Activated CD4-positive, alpha-beta T cell treated with anti-CD3 and anti-CD28 coated beads, Interleukin-2, Interleukin-6, amounts not matched to agents 100 ng/mL and 50 ng/mL, durations not matched to agents 16 hours and 8 hours (primary cell): ENCODE measurements around the gene SLC35G1.

Source experiments
- DNase-seq: peaks from one replicate; pipeline ENCODE4 v3.0.0-alpha.2; 2020

The SLC35G1 gene

DNA sequence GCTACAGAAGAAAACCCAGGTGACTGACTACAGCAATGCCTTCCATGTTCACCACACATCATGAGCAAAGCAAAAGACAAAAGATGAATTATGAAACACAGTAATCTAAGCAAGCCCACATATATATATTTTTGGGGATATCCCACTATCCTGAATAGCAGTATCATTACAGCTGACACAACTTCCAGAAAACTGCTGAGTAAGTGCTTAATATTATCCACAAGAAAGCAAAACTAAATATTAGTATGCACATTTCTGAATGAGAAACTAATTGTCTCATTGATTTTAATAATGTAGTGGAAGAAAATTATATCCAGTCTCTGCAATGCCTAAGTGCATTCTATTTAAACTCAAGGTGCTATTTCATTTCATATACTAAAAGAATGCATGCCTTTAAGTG, 14.5 kb upstream of the SLC35G1 start:
- no peak for DNase-seq

DNA sequence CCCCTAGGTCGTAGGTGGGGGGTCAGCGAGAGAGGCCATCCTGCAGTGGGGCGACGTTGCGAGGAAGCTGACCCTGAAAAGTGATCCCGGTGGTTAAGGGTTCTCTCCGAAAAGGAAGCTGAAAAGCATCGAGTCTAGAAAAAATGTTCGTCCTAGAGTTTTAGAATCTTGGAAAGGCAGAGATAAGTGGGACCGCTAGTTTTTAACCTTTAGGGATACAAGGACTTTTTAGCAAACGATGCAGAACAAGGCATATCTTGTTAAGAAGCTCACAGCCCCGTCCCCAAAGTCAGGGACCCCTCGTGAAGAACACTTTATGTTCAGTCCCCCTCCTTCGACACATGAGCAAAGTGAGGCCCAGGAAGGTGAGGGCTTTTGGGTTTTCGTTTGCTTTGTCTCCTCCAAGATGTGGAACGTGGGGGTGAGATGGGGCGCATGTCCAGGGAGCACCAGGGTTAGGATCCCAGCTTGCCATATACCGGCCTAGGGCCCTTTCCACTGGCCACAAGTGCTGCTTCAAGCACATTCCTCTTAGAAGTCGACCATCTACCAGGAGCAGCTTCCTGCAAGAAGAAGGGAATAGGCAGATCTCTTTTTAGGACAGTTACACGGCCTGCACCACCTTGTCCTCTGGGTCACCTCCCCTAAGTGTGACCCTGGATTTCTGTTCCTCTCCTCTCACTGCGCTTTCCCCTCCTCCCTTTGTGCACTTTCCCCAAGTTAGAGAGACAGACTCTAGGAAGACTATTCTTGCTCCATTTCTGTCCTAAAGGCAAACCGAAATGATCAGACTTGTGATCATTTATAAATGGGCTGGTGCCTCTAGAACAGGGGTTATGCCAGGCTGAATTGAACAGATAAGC, 969 bp downstream of the SLC35G1 start:
- DNase-seq, result no peak

DNA sequence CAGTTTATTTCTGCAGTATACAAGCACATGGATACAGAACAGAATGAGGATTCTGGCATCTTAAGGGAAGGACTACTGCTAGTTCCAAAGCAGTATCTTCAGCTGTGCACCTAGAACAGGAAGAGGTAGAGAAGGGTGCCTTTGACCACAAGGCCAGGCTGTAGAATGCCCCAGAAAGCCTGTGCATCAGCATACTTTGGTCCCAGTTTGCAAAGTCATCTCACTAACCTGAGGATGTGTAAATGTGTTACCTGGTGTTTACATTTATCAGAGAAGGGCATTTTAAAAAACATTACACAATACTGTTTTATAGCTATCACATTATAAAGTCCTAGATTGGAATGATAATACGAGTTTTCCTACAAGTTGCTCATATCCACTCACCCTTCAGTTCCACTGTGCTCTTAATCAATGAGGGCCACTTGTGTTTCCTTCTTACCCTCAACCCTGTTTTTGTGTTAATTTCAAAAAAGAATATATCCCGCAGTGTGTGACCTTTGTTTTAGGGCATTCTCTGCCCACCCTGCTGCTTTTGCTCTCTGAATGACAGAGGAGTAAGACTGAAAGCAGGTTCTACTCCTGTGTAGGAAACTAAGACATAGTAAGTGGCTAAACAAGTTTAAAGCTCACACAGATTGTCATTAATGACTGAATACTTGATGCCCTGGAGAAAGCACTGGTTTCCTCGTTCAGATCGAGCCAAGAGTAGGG, 3.4 kb downstream of the SLC35G1 start:
- DNase-seq, result peak; percentile 2

DNA sequence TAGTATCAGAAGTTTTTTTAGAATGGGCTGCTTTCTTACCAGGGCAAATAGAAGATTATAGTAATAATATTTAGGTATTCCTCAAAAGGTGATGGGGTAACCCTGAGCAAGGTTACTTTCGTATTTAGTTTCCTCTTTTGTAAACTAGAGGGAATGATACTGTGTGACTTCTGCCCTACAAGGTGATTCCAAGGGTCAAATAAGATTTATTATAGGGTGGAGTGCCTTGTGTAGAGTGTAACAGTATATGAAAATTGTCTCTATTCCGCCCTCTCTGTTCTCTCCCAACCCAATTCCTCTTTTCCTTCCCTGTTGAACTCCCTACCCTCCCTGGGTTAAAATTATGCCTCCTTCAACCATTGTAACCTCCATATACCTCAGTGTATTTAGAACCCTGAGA, 5.3 kb downstream of the SLC35G1 start:
- no peak for DNase-seq

DNA sequence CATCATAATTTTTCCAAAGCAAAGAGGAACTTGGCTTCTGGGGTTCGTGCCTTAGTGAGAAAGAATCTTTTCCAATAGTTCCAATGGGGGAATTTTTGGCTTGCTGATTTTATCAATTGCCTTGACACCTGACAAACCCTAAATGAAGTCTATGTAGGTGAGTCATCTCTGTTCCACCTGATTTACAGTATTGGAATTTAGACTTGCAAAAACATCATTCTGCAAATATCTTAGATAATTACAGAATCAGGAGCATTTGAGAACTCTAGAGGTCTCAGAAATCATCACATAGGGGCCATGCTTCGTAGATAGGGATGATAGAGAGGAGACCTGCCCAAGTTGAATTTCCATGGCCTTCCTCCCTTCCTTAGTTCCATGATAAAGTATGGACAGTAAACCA, 9.3 kb downstream of the SLC35G1 start:
- no peak for DNase-seq

DNA sequence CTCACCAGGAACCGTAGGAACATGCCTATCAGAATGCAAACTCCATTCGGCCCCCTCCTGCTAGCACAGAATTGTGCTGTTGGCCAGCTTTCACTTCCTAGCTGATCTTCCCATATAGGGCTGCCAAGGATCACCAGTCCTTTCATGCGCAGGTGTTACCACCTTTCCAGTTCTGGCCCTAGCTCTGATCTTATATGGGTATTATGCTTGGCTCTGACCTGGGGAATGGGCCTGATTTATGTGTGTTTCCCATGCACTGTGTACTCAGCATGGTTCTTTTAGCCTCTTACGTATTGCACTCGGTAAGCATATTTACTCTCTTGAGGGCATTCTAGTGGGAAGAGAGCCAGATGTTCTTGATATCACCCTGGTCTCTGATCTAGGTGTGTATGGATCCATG, 11.1 kb downstream of the SLC35G1 start:
- DNase-seq, result no peak

DNA sequence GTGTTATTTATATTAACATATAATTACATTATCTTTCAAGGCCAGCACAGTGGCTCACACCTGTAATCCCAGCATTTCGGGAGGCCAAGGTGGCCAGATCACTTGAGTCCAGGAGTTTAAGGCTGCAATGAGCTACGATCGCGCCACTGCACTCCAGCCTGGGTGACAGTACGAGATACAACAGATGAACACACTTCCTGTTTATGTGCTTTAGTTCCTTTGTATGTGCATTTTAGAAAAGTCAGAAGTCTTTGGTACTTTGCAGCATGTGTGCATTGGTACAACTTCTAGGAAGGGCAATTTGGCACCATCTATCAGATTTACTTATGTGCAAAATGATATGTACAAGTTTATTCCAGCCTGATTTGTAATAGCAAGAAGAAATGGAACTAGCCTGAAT, 13.3 kb downstream of the SLC35G1 start:
- no peak for DNase-seq

DNA sequence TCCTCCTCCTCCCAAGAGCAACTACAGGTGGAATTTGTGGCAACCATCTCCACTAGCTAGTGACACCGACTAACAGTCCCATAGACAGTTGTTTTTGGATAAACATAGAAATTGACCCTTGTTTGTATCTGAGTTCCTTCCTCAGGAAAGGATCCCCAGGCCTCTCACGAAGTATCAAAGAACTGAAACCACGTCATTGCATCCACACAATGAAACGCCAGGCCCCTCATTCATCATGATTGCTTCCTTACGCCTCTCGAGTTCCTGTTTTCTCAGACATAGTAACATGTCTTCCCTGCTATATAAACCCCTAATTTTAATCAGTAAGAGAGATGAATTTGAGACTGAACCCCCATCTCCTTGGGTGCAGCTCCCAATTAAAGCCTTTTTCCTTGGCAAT, 18.1 kb downstream of the SLC35G1 start:
- DNase-seq, result no peak

DNA sequence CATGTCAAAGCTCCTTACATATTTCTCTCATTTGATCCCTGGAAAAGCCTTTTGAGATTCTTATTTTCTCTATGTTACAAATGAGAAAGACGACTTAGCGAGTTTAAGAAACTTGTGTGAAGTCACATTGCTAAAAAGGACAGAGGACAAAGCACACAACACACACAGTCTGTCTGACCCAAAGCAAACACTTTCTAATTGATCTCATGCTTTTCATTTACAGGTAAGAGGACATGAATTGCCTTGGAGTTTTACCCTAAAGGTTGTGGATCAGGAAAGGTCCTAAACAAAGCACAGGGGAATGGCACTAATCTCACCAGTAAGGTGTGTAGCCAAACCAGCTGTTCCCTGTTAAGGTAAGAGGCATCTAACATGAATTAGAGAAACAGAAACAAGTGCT, 18.7 kb downstream of the SLC35G1 start:
- no peak for DNase-seq

DNA sequence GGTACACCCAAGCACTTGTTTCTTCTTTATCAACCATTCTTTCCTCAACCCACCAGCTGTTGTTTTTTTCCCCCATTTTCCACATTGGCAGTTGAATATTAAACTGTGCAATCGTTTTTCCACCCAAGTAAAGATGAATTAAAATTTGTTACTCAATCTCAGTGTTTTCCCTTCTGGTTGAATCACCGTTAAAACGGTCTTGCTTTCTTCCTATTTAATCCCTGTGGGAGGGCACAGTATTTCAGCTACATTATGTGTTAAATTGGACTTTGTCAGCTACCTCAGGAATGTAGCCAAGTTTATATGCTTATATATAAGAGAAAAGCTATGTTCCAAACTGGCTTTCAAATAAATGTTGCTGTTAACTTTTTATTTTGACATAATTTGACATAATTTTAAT, 19.9 kb downstream of the SLC35G1 start:
- no peak for DNase-seq

DNA sequence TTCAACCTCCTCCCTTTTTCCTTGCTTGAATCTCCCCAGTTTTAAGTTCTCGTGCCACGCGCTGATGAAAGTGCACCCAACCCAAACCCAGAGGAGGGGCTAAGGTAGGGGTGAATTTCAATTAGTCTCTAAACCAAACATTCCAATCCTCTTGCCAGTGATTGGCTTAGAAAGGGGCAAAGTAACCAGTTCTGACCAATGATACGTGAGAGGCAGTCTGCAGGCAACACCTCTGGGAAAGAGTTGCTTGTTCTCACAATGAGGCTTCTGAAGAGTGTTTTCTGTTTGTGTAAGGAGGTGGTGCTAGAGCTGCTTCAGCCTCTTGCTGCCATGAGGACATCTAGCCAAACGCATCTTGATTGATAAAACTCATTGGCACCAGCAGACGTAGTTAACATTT, 21.8 kb downstream of the SLC35G1 start:
- no peak for DNase-seq

DNA sequence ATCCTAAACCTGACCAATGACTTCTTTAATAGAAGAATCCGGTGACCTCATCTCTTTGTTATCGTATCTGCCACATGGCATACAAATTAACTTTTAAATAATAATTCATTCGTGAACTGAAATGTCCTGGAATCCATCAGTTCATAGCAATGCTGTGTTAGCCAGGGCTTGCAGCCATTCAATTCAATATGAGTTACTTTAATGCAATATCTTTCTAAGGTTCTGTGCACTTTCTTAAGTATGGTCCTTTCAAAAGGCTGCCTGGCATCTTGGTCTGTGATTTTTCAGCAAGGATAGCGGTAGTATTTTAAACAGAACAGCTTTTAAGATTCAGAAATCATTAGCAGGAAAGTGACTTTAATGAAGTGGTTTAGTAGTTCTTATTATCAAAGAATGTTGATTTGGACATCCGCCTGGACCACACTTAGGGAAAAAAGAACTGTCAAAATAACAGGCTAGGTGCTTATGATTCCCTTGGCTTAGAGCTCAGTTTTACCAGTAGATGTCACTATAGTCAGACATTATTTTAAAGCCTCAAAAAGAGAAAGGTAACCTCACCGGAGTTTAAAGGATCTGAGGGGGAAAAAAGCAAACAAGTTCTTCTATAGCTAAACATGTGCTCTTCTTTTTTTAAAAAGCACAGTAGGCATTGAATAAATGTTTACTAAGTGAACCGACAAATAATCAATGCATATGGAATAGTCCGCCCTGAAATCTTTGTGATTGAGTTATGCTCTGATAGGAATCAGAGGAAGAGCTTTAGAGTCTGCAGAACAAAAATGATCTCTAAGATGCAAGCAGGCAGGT, 22.7 kb downstream of the SLC35G1 start:
- DNase-seq, result peak; percentile 5

DNA sequence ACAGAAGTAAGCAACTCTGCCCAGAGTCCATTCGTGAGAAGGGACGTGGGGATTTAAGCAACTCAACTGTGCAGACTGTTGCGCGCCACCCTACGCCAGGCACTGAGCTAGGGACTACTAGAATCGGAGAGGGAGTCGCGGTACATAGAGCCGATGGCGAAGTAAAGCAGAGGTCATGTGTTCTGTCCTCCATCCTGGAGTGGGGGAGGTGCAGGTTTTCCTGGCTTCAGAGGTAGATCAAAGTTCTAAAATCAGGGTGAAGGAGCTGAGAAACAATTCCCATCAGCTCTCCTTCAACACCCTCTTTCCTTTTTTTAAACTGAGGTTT, 23.2 kb downstream of the SLC35G1 start:
- no peak for DNase-seq

DNA sequence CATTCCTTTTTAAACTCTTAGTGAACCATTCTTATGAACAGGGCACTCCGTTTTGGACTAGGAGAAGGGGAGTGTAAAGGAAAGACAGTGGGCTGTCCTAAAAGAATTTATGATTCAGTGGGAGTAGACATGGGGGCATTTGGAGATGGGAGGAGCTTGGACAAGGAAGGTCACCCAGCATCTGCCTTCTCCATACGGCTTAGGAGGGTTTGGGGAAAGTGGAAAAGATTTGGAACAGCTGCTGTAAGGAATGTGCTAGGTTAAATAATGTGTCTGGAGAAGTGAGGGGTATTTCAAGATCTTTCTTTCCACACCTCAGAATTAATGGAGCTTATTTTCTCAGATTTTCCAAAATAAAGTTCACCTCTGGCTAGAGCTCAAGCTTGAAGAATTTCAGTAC, 24.0 kb downstream of the SLC35G1 start:
- DNase-seq, result no peak

DNA sequence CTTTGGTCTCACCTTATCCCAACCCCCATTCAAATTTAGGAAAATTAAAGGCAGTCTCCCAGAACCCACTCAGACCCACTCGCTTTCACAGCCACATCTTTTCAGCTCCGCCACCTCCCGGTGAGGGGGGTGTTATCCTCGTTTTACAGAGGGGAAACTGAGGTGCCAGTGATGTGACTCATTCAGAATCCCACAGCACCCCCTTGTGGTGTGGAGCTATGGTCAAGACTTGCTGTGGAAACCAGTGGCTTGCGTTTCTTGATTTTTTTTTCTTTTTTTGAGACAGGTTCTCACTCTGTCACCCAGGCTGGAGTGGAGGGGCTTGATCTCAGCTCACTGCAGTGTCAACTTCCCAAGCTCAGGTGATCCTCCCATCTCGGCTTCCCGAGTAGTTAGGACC, 27.6 kb downstream of the SLC35G1 start:
- peak; percentile 39 for DNase-seq

DNA sequence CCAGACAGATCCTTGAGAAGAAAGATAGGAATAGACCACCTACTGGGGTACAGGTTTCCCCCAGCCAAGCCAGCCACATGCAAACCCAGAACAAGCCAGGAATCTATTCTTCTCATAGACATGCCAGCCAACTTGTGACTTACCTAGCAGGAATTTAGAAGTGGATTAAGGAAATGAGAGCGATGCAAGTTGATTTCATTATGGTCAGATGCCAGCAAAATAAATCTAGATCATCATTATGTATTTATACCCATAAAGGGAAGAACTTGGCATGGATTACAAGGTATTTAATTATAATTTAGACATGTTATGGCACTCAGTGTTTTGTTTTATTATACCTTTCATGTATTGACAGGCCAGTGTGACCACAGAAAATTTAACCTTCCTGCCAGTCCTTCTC, 32.8 kb downstream of the SLC35G1 start:
- no peak for DNase-seq

DNA sequence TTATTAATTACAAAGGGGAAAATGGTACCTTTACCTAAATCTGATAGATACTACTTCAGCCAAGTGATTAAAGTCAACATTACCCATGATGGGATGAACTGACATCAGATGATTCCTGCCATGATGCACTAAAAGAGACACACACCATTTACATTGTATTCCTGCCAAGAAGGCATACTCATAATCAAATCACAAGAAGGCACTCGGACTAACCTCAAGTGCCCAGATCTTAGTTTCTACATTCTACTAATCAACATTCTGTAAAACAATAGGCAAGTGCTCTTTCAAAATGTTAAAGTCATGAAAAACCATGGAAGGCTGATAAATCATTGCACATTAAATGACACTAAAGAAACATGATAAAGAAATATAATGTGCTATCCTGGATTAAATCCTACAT, 44.4 kb downstream of the SLC35G1 start:
- DNase-seq, result no peak

DNA sequence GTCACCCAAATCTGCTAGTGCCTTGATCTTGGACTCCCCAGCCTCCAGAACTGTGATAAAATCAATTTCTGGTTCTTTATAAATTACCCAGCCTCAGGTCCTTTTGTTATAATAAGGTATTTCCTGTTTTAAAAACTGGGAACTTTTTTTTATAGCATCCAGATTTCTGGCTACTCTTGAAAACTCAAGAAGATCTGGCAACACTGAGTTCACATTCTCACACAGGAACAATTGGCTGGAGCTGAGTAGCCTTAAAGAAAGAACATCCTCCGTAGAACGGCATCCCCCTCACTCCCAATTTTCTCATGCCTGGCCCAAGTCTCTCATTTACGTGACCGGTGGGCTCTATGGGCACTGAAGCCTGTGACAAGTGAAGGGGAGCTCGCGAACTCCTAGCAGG, 47.1 kb downstream of the SLC35G1 start:
- DNase-seq, result no peak

DNA sequence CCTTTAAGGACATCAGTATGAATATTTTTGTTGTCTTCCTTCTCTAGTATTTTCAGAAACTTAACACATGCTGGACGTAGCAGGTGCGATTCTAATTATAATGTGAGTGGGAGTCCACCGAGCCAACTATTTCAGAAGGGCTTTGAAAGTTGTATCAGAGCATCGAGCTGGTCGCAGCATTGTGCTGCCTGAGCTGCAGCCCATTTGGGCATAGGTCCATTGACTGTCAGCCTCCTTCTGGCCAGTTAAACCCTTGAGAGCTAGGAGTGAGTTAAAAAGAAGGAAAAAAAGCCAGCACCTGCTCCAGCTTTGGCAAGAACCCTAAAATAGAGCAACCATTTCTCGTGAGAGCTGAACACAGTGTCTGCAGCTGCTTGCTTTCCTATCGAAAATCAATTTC, 47.8 kb downstream of the SLC35G1 start:
- DNase-seq, result no peak

DNA sequence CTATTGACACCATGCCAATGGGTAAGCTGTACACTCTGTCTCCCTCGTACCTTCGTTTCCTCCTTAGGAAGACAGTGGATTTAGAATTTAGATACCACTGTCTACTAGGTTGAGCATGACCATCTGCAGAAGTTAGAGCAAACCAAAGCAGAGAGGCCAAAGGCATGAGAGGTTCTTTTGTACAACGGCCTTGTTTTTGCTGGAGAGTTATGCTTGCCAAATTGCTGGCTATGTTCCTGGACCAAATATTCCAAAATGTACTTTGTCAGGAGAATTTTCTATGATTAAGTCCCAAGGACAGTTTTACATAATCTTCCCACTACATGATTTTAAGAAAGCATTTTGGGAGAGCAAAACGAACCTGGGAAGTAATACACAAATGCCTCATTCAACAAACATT, 52.0 kb downstream of the SLC35G1 start:
- no peak for DNase-seq

DNA sequence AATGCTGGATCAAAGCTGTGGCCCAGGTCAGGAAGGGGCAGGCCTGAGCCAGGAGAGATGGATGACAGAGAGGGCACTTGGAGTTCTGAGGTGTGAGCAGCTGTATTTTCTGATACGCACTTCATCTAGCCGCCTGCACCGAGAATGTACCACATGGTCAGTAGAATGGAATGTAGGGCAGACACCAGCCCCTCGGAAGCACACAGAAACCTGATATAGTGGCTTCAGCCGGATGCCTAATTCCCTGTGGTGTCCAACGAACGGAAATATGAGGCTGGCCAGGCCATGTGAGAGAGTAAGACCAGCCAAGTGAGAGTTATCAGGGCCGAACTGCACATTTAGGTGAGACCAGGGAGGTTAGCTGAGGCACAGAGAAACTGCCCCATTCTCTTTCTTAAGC, 53.3 kb downstream of the SLC35G1 start:
- DNase-seq, result no peak

DNA sequence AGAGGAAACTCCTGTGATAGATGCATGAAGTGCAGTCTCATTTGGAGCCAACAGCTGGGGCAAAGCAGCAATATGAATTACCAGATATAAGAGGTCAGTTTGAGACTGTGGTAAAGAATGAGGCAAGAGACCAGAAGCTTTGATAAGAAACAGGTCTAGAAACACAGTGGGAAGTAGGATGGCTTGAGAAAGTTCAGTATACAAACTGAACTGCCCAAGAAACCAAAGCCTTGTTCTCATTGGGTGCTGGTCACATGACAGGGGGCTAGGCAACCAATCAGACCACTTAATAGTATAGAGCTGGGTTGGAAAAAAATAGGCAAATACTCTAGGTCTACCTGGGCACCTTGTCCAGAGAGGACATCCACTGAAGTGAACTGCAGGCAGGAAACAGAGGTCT, 53.7 kb downstream of the SLC35G1 start:
- DNase-seq, result no peak

DNA sequence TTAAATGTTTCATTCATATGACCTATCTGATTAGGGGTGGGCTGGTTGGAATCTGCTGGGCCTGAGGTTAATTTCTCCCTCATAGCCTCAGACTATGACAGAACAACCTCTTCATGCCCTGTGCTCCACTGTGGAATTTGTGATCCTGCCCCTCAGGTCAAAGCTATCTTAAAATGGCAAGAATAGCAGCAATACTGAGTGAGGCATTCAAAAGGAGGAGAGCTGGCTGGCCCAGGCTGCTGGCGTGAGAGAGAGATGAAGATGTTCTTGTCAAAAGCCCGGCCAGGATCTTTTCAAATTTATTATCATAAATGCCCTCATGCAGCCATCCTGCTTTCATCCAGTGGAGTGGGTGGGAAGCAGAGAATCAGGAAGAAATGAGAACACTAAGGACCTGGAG, 58.1 kb downstream of the SLC35G1 start:
- DNase-seq, result no peak
